ENCODE results near the gene LEKR1.

Gene LEKR1

DNA sequence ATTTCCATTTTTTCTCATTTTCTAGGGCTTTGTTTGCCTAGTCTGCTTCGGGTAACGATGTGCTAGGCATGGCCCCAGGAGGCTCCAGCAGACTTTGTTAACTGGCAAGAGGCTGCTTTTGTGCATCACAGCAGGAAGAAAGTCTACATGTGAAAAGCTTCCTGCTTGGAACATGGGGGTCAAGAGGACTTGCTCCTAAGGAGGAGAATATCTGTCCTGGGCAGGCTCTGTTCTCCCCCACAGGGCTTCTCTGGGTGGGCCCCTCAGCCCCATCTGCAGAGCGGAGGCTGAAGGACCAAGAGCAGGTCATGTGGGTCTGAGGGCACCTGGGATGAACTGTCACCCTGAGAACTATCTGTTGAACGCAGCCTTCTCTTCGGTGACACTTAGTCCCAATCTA is 239.0 kb downstream of the LEKR1 start:
- DNase-seq: no peak

DNA sequence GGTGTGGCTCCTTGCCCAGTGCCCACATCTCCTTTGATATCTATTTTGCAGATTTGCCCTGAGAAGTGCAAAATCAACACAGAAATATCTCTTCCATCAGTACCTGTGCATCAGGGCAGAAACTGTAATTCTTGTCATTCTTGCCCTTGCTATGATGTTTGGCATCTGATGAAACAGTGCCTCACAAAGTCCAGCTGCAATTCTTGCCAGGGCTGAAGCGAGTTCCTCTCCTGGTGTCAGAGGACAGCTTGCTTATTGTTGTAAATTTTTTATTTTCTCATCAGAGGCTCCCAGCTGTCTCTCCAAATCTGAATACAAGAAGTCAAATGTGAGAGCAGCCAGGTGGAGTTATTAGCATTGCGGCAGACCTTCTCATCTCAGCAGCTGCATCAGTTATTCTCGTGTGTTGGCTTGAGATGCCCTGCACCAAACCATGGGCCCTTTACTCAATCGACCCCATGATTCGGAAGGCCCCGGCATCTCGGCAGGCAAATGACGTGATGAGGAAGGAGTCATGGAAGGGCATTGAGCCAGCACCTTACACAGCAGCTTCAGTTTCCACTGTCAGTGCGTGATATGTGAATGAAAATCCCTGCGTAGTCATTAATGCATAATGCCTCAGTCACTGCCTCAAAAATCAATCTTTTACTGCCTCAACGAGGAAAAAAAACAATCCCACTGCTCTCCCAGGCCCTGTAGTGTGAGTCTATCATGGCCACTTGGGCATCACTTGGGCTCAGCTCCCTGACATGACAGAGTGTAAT is 240.4 kb downstream of the LEKR1 start:
- DNase-seq: no peak

DNA sequence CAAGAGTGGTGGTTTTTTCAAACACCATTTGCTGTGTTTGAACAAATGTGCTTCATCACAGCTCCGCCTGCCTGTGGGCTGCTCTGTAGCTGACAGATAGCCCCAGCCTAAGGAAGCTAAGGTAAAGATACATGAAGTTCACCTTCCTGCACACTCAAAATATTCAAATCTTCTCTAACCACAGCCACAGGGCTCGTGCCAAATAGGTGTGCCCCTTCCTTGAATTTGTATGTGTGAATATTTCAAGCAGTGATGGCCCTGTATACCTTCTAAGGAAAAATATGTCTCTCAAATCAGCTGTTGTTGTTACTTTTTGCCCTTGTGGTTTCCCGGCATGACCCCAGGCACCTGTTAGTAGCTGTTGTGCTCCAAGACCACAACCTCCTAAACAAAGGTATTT is 241.0 kb downstream of the LEKR1 start:
- DNase-seq: no peak

DNA sequence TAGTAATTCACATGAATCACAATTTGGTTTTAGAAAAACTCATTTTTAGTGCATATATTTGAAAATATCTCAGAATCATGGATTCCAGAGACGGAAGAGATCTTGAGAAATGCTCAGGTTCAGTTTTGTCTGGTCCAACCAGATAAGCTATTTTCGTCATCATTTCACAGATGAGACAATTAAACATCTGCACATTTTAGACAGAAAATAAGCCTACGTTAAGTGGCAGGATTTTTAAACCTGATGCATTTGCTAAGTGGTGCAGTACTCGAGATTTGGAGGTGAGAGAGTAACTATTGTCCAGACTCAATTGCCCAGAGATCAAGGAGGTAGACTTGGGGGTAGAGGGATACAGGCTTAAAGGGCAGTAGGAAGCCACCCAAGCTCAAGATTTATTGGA is 243.3 kb downstream of the LEKR1 start:
- no peak for DNase-seq

DNA sequence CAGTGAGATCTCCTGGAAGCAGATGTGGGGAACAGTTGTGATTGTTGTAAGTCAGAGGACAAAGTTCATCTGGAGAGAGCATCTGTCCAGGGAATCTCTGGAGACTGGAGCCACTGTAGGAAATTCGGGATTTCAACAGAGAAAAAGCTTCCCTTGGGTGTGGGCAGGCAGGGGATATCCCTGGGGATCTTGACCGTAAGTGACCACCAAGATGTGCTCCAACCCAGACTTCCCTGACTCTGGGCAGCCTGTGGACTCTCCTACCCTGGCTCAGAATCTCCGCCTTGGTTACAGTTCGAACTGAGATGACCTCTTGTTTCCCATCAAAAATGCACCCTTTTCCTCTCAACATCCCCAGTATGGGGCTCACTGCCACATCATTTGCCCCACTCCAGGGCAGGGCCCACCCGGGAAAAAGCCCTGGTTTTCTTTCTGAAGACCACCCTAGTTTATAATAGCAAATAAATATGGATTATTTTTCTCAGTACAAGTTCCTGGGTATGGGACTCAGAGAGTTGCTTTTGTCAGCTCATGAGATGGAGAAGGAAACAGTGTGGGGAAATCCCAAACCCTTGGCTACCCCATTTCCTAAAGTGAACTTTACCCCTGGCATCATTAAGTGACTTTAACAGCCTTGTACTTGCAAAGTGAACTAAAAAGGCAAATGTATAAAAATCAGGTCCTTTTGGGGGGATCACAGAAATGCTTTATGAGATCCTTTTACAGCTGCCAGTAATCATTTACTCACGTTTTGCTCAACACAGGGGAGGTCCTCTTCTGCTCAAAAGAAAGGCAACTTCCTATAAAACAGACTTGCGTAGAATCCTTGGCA is 243.9 kb downstream of the LEKR1 start:
- DNase-seq: no peak

DNA sequence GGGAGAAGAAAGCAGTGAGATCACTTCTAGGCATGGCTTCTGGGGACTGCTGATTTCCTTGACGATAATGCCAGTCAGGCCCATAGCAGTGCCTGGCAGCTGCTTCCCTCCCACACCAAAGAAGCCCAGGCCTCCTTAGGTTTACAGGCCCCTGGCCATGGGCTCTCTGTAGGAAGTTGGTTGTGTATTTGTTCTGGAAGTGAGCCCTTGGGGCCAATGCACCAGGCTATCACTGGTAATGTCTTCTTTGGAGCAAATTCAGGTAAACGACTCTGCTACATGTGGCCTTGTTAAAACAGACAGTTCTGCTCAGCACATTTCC is 244.5 kb downstream of the LEKR1 start:
- DNase-seq: no peak

DNA sequence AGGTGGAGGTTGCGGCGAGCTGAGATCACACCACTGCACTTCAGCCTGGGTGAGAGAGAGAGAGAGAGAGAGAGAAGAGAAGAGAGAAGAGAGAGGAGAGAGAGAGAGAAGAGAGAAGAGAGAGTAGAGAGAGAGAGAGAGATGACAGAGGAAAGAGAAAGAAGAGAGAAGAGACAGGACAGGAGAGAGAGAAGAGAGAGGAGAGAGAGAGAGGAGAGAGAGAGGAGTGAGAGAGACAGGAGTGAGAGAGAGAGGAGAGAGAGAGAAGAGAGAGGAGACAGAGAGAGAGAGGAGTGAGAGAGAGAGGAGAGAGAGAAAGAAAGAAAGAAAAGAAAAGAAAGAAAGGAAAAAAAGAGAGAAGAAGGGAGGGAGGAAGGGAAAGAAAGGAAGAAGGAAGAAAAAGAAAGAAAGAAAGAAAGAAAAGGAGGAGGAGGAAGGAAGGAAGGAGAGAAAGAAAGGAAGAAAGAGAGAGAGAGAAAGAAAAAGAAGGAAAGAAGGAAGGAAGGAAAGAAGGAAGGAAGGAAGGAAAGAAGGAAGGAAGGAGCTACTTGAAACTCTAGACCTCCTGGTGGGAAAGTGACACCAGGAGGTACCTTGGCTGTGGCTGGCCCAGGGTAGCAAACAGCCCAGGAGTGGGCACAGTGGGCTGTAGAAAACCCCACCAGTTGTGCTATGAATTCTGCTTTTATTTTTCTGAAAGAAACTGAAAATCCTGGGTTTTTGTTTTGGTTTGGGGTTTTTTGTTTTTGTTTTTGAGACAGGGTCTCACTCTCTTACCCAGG is 245.8 kb downstream of the LEKR1 start:
- no peak for DNase-seq

DNA sequence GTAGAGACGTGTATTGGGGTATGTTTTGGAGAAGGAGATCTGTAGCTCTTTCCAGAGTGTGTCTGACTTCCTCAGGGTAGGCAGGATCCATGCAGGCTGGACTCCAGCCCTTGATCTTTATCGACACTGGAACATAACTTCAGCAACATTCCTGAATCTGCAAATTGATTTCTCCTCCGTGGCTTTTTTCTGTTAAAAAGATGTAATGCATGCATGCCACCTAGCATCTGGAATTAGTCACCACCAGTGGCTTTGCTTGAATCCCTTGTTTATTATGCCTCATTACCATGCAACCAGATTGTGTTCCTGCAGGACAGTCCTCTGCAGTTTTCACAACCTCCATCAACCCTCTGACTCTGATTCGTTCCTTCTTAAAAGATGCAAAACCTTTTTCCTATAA is 247.7 kb downstream of the LEKR1 start:
- DNase-seq: no peak

DNA sequence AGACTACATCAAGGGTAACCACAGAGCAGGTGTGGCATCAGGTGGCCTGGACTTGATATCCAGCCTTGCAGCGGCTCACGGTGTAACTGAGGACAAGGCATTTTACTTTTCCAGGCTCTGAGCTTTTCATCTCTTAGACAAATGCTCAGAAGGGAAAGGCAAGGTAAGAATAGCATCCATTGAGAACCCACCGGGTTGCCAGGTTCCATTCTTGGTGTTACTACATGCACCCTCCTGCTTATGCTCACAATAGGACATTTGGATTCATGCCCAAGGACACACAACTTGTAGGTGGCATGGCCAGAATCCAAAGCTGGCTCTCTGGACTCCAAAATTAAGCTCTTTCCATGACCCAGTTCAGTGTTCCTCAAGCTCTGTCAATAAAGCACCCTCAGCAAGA is 248.3 kb downstream of the LEKR1 start:
- no peak for DNase-seq

DNA sequence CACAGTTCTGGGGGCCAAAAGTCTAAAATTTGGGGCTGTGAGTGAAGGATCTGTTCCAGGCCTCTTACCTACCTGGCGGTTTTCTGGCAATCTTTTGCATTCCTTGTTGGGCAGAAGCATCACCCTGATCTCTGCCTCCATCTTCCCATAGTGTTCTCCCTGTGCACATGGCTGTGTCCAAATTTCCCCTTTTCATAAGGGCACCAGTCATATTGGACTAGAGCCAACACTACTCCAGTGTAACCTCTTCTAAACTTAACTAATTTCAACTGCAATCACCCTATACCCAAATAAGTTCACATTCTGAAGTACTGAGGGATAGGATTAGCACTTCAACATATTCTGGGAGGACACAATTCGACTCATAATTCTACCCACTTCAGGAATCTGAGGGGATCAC is 248.8 kb downstream of the LEKR1 start:
- no peak for DNase-seq

DNA sequence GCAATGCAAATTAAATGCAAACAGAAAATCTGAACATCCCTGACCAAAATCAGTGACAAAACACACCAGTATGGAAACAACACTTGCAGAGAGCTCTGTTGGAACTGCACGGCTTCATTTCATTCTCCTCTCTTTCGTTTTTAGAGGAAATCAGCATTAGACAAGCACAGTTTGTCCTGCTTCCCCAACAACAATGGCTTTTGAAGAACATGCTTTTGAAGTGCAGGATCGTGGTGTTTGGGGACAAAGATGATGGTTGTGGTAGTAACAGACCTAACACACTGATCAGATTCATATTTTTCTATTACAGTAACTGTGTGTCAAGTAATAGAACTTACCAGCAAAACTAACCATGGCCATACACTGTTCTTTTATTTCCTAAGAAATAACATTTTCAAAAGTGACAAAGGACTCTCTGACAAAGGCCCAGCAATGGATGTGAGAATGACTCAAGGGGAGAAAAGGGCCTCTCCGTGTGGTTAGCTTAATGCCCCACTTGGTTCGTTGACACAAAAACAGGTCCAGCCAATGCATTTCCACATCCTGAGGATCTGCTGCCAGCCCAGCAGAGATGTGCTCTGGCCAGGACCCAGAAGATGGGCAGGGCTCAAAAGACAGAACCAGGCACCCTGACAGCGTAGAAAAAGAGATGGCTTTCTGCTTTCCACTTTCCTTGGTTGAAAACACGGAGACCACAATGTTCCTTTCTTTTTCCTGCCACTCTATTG is 249.7 kb downstream of the LEKR1 start:
- DNase-seq: no peak

DNA sequence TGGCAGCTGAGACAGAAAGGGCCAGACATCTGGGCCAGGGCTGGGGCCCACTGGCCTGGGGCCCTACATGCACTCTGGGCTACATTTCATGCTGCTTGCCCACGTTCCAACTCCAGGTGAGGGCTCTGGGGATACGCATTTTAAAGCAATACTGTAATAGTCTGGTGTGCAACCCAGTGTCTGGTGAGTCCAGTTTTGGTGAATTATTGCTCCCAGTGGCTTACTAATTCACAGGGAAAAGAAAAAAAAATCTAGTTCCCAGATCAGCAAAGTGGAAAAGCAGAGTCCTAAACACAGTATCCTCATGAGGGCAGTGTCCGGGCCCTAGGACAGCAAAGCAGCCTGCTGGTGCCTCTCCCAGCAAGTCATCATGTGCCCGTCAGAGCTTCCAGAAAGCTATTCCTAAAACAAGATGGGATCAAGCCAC is 251.4 kb downstream of the LEKR1 start:
- DNase-seq: no peak

DNA sequence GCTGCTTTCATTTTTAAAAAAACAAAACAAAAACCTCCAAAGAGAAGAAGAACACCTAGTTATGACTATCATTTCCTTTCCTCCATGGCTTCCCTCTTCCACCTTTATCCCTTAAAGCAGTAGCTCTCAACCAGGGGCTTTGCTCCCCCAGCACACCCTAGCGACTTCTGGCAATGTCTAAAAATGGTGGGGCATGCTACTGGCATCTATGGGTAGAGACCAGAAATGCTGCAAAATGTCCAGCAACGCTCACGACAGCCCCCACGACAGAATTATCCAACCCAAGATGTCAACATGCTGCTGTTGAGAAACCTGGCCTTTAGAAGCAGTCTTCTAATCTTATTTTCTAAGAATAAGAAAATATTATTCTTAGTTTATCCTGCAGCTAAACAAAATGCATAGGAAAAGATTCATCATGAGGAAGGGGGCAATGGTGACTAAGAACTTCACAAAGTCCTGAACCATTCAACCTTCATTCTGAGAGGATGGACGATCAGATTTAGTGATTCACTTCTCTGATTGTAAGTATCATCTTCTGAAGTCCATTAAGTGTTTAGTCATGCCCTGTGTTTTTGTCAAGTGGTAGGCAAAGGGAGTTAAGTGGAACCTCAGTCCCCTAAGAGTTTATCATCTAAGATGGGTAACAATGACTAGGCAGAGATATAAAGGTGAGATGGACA is 252.1 kb downstream of the LEKR1 start:
- no peak for DNase-seq

DNA sequence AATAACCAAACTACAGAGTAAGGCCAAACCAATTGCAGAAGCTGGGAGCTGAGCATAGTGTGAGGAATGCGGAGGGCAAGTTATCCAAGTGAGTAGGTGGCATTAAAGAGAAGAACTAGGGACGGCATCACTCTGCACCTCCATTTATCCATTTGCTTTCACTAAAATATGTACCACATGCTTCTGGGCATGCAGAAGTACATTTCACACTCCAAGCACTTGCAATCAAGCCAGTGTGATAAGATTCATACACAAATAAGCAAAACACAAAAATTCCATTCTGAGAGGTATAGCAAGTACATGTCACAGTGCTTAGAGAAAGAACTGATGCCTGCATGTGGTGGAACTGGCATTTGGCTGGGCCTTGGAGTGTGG is 252.6 kb downstream of the LEKR1 start:
- DNase-seq: no peak

DNA sequence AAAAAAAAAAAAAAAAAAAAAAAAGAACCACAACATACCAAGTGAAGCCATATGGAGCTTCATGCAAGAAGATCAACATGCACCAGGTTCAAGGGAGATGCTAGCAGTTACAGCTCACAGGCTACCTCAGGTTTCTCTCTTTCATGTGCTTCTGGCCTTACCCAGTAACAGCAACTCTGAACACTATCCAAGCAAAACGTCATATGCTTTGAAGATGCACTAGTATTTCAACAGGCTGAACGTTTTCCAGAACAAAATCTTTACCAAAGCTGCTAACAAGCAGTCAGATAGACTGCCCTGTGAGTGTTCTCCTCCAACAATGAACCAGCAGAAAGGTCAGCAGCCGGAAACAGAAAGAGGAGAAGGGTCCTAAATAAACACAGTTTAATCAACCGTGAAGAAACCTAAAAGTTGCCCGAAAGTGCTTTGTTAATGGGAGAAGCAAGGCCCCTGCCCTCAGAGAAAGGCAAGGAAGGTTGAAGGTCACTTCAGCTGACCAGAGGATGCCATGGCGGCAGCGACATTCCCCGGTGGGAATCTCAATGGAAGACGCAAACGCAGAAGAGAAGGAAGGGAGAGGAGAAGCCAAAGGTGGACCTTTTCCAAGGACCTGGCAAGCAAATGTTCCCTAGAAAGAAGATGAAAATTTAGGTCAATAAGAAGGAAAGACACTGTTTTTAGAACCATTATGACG is 253.7 kb downstream of the LEKR1 start:
- no peak for DNase-seq

DNA sequence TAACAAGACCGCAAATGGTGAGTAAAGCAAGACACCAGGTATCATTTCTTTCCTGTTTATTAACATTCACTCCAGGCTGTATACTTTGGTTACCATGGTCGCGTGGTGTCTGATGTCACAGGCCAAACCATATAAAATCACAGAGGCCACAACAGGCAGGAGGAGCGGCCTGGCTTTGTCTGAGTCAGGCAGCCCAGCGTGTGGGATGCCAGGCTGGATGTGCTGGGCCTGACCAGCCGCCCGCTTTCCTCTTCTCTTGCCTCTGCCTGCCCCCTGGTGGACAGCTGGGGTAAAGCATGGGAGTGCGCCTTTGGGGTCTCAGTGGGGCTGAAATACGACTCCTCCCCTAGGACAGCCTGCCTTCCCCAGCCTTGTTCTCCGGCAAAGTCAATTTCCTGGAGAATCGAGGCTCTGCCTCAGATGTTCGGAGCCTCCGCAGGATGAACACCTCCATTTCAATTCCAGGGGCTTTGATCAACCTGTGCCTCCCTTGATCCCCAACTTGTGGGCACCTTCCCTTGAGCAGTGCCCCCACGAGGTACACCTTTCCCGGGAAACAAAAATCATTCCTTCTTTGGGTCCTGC is 255.6 kb downstream of the LEKR1 start:
- DNase-seq: peak; percentile 98

DNA sequence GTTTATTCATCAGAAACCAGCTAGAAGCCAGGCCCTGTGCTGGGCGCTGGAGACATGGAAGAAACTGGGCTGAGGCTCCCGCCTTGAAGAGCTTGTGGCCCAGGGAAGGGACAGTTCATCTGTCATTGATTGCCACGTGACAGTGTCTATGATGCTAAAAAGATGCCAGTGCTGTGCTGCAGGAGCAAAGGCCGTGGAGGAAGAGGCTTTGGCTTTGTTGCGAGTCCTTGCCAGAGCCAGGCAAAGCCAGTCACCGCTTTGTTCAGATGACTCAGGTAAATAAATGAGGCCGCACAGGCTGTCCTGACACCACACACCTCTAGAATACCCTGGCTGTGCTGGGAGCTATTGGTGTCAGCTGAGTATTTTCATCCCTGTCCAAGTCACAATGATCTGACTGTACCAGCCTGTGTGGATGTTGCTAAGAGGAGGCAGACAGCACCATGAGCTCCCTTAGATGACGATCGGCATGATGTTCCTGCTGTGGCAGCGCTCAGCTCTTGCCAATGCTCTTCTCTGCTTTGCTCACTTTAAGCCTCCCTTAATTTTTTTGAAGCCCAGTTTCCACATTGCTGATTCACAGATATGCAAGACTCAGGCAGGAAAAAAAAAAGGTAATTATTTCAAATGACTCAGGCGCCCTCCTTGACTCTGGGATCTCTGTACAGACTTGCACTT is 256.3 kb downstream of the LEKR1 start:
- peak; percentile 21 for DNase-seq

DNA sequence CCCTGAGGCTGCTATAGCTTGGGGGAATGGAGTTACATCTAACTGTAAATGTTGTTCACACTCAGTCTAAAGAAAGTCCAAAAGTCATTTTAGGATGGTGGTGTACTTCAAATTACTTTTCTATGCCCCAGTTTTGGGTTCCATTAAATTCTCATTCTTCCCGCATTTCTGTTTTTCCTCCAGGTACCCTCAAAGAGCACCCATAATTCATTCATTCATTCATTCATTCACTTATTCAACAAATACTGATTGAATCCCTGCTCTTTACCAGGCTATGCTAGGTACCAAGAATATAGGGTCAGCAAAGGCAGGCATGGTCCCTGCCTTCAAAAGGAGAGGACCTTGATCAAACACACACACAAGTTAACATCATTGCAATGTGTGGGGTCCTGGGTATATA is 257.7 kb downstream of the LEKR1 start:
- DNase-seq: no peak

DNA sequence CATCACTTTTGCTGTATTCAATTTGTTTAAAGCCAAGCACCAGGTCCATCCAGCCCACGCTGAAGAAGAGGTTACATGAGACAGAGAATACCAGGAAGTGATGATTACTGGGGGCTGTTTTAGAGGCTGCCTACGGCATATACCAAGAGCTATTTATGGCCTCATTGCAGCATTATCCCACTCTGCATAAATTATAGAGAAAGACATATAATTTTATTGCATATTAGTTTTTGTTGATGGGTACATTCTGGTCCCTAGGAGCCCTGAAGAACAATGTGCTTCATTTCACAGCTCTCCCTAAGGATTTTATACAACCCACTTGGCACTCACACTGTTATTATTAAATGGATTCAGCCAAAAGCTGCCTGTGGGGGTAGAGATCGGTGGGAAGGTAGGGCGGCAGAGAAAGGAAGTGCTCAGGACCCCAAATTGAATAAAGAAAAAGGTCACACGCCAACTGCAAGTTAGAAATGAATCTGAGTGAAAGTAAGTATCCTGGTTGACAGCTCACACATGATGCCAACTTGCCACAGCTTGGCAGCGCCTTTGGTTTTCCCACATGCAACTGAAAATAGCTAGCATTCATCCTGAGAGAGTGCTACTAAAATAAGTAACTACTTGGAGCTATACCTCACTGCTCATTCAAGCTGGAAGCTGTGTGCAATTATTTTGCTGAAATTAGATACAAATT is 260.1 kb downstream of the LEKR1 start:
- DNase-seq: no peak

DNA sequence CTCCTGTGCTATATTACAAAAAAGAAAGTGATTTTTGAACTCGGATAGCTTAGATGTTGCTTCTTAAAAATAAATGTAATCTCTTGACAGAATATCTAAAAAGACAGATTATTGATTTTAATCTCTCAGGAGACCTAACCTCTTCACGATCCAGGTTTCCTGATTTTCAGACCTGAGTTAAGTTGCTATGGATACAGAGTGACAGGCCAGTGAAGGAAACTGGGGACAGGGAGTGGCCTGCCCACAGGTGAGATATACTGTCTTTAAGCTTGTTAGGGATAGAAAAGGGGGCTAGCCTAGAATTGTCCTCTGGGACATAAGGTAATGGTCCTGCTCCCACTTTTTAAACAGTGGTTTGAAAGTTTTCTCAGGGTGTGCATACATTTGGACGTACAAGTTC is 260.6 kb downstream of the LEKR1 start:
- no peak for DNase-seq
